Measurements from ENCODE around the gene NELL1. TPM values are rescaled to one million over a fixed set of nuclear protein-coding genes. Genes with fewer than 3 reads are reported as not detected.

The NELL1 gene
- total RNA-seq, 1 donor from 2014 or later, result not detected

DNA sequence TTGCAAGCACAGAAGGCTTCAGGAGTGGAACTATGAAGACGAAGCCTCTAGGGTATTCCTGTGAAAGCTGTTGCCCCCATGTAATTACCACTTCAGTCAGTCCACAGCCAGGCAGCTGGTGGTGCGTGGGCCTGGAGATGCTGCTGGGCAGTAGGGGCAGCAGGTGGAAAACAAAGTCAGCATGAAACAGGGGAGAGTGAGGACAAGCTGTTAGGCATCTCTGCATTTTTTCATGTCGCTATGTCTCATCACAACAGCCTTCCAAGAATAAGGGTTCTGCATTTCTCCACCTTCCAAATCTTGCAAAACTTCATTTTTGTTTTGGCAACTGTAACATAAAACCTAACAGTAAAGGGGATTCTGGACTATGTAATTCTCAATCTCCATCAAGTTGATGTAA, 757.5 kb downstream of the NELL1 start:
- DNase-seq (no peak), ATAC-seq (ENCODE audit: low read depth) (no peak)
- intact Hi-C loops (cut with micrococcal nuclease), result no loop called here
- no peak overlapping the region for H3K27ac Mint-ChIP-seq
- no peaks in the 10 kb centered on the region for H3K36me3 Mint-ChIP-seq (ENCODE audit: low read depth)
- no peaks in the 10 kb centered on the region for H3K4me1 Mint-ChIP-seq
- POLR2A ChIA-PET, result no interaction called here
- H3K27me3 Mint-ChIP-seq, result no peaks in the 10 kb centered on the region
- CTCF ChIA-PET, result no interaction called here
- TF ChIP-seq, protein P1, sequence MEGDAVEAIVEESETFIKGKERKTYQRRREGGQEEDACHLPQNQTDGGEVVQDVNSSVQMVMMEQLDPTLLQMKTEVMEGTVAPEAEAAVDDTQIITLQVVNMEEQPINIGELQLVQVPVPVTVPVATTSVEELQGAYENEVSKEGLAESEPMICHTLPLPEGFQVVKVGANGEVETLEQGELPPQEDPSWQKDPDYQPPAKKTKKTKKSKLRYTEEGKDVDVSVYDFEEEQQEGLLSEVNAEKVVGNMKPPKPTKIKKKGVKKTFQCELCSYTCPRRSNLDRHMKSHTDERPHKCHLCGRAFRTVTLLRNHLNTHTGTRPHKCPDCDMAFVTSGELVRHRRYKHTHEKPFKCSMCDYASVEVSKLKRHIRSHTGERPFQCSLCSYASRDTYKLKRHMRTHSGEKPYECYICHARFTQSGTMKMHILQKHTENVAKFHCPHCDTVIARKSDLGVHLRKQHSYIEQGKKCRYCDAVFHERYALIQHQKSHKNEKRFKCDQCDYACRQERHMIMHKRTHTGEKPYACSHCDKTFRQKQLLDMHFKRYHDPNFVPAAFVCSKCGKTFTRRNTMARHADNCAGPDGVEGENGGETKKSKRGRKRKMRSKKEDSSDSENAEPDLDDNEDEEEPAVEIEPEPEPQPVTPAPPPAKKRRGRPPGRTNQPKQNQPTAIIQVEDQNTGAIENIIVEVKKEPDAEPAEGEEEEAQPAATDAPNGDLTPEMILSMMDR (IDR thresholded peaks at IDR 0.05), result no peak
- no peak overlapping the region for H3K4me3 Mint-ChIP-seq
- peaks cover 4% of the 10 kb centered on the region for H3K9me3 Mint-ChIP-seq

DNA sequence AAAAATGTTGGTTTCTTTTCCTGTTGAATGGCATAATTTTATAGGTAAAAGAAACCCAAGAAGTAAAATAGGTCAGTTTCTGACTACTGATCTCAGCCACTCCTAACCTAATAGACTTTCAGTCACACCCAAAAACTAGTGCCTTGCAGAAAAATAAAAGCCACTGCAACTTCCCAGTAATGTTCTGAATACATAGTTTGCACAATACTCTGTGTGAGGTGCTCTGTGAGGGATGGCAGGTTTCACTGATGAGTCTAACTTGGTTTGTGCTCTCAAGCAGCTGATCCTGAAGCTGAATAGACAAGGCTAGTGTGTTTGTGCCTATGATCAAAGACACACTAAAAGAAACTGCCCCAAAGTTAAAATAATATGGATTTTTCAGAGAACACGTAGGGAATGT, 758.3 kb downstream of the NELL1 start:
- TF ChIP-seq, protein P1 (IDR thresholded peaks at IDR 0.05), result no peak
- DNase-seq (no peak), ATAC-seq (ENCODE audit: low read depth) (no peak)
- no peaks in the 10 kb centered on the region for H3K27me3 Mint-ChIP-seq
- intact Hi-C loops (cut with micrococcal nuclease), result no loop called here
- H3K27ac Mint-ChIP-seq, result no peak overlapping the region
- CTCF ChIA-PET, result no interaction called here
- H3K36me3 Mint-ChIP-seq (ENCODE audit: low read depth), result no peaks in the 10 kb centered on the region
- H3K4me1 Mint-ChIP-seq, result no peaks in the 10 kb centered on the region
- POLR2A ChIA-PET, result no interaction called here
- no peak overlapping the region for H3K4me3 Mint-ChIP-seq
- H3K9me3 Mint-ChIP-seq, result peaks cover 7% of the 10 kb centered on the region

DNA sequence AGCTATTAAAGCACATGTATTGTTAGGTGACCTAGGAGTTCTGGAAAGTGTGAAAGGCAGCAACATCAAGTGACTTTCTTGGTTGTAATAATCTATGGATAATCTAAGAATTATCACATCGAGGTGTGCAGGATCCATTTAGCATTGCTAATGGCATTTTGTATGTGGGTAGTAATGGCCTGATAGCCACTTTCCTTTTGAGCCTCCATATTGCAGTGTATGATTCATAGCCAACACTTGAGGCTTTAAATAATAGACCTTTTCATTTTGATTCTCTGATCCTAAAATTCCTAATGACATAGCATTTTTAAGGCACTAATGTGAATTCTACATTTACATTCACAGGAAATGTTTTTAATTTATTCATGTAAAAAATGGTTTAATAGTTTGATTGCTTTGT, 759.4 kb downstream of the NELL1 start:
- ChIA-PET POLR2A (no interaction called here), CTCF (no interaction called here)
- H3K27ac Mint-ChIP-seq, result no peak overlapping the region
- intact Hi-C loops (cut with micrococcal nuclease), result no loop called here
- TF ChIP-seq, protein P1 (IDR thresholded peaks at IDR 0.05), result no peak
- H3K36me3 Mint-ChIP-seq (ENCODE audit: low read depth), result no peaks in the 10 kb centered on the region
- no peak for ATAC-seq (ENCODE audit: low read depth)
- DNase-seq, result no peak
- H3K27me3 Mint-ChIP-seq, result no peaks in the 10 kb centered on the region
- peaks cover 7% of the 10 kb centered on the region for H3K9me3 Mint-ChIP-seq
- H3K4me1 Mint-ChIP-seq, result no peaks in the 10 kb centered on the region
- no peak overlapping the region for H3K4me3 Mint-ChIP-seq

DNA sequence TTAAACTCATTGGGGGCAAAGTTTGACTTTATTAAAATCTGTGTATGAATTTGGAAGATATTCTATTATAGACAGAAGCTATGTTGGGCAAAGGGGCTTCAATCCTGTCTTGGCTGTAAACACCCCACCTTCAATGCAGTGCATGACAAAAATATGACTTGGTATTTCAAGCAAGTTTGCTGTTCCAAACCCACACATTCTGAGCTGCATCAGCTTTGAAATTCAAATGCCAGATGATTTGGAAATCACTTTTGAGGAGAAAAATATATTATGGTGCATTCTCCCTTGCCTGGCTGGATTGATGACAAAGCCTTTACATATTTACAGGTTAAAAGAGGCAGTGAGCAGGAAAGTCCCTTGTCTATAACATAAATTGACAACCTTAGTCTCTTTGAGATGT, 760.0 kb downstream of the NELL1 start:
- TF ChIP-seq, protein P1 (IDR thresholded peaks at IDR 0.05), result no peak
- POLR2A ChIA-PET, result no interaction called here
- CTCF ChIA-PET, result no interaction called here
- ATAC-seq (ENCODE audit: low read depth) (no peak), DNase-seq (no peak)
- Mint-ChIP-seq H3K27me3 (no peaks in the 10 kb centered on the region), H3K4me1 (no peaks in the 10 kb centered on the region), H3K36me3 (ENCODE audit: low read depth) (no peaks in the 10 kb centered on the region), H3K4me3 (no peak overlapping the region), H3K9me3 (peaks cover 10% of the 10 kb centered on the region), H3K27ac (no peak overlapping the region)
- intact Hi-C loops (cut with micrococcal nuclease), result no loop called here

DNA sequence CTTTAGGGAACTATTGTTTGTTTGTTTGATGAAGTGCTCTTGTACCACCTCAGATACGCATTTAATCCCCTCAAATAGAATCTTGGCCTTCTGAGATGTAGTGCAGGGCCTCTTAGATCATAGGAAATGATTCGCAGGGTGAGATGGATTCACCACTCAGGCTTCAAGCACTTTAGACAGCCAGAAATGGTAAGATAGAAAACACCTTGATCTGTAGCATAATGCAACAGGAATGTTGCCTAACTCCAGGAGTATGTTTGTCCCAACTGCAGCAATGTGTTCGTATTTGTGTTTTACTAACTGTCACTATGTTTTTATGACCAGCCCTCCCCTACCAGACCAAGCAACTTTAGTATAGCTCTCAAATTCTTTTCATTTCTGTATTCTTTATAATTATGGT, 761.2 kb downstream of the NELL1 start:
- no peak for ATAC-seq (ENCODE audit: low read depth)
- TF ChIP-seq, protein P1 (IDR thresholded peaks at IDR 0.05), result no peak
- intact Hi-C loops (cut with micrococcal nuclease), result no loop called here
- no peak overlapping the region for H3K4me3 Mint-ChIP-seq
- H3K9me3 Mint-ChIP-seq, result peaks cover 9% of the 10 kb centered on the region
- no peaks in the 10 kb centered on the region for H3K27me3 Mint-ChIP-seq
- H3K36me3 Mint-ChIP-seq (ENCODE audit: low read depth), result no peaks in the 10 kb centered on the region
- no peak overlapping the region for H3K27ac Mint-ChIP-seq
- ChIA-PET CTCF (no interaction called here), POLR2A (no interaction called here)
- no peaks in the 10 kb centered on the region for H3K4me1 Mint-ChIP-seq
- no peak for DNase-seq
